Measurements from ENCODE around the gene SMG6.

The SMG6 gene

DNA sequence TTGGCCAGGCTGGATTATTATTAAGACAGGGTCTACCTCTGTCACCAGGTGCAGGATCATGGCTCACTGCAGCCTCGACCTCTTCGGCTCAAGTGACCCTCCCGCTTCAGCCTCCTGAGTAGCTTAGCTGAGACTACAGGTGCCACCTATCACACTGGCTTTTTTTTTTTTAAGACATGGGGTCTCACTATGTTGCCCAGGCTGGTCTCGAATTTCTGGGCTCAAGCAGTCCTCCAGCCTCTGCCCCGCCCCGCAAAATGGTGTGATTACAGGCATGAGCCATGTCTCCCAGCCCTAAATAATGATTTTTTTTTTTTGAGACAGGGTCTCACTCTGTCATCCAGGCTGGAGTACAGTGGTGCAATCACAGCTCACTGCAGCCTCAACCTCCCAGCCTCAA lies 256.0 kb downstream of the SMG6 start:
- no peak for DNase-seq (ENCODE audit: low read depth)

DNA sequence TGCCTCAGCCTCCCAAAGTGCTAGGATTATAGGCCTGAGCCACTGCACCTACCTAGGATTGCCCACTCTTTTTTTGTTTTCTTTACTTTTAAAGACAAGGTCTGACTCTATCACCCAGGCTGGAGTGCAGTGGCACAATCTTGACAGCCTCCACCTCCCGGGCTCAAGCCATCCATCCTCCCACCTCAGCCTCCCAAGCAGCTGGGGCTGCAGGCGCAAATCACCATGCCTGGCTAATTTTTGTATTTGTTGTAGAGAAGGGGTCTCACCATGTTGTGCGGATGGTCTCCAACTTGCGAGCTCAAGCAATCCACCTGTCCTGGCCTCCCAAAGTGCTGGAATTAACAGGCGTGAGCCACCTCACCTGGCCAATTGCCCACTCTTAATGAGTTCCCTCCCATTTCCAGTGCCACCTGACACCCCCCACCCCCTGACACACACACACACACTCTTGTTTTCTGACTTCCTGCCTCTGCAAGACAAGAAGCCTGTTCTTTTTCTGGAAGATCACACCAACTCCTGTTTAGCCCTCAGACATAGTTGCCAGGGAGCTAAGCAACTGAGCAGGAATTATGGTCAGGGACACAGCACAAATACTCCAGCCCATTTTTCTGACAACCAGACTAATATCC lies 259.2 kb downstream of the SMG6 start:
- DNase-seq (ENCODE audit: low read depth), result no peak

DNA sequence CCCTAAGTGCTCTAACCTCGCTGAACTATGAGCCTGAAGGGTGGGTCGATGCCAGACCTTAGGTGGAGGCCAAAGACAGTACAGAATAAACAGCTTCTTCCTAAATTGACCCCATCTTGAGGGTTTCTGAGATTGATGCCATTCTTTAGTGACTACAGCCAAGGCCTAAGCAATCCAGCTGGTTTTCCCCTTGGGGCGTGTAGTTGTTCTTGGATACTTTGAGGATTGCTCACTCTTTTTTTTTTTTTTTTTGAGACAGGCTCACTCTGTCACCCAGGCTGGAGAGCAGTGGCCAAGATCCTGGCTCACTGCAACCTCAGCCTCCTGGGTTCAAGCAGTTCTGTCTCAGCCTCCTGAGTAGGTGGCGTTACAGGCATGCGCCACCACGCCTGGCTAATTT lies 259.8 kb downstream of the SMG6 start:
- DNase-seq (ENCODE audit: low read depth), result no peak

DNA sequence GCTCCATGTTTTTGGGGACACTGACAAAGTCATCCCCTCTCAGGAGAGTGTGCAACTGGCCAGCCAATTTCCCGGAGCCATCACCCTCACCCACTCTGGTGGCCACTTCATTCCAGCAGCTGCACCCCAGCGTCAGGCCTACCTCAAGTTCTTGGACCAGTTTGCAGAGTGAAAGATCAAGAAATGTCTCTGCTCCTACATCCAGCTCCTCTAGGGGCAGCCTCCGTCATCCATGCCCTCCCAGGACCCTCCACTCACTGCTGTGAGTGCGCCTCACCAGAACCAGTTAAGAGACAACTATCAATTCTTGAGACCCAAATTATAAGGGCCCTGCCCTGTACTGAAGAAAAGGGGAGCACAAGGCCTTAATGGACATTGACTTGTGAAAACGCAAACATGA lies 260.7 kb downstream of the SMG6 start:
- DNase-seq (ENCODE audit: low read depth), result no peak

DNA sequence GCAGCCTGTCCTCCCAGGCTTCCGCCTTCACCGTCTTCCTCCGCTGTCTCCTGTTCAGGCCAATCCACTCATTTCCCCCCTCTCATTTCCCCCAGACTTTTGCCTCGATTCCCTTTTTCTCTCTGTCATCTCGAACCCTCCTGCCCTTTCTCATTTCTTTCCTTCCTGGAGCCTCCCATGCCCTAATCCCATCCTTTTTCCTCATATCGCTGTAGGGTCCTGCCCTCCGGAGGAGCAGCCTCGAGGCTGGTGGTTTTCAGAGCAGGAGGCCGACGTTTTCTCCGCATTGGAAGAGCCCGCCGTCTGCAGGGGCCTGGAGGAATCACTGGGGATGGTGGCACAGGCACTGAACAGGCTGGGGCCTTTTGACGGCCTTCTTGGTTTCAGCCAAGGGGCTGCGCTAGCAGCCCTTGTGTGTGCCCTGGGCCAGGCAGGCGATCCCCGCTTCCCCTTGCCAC lies 261.2 kb downstream of the SMG6 start:
- no peak for DNase-seq (ENCODE audit: low read depth)

DNA sequence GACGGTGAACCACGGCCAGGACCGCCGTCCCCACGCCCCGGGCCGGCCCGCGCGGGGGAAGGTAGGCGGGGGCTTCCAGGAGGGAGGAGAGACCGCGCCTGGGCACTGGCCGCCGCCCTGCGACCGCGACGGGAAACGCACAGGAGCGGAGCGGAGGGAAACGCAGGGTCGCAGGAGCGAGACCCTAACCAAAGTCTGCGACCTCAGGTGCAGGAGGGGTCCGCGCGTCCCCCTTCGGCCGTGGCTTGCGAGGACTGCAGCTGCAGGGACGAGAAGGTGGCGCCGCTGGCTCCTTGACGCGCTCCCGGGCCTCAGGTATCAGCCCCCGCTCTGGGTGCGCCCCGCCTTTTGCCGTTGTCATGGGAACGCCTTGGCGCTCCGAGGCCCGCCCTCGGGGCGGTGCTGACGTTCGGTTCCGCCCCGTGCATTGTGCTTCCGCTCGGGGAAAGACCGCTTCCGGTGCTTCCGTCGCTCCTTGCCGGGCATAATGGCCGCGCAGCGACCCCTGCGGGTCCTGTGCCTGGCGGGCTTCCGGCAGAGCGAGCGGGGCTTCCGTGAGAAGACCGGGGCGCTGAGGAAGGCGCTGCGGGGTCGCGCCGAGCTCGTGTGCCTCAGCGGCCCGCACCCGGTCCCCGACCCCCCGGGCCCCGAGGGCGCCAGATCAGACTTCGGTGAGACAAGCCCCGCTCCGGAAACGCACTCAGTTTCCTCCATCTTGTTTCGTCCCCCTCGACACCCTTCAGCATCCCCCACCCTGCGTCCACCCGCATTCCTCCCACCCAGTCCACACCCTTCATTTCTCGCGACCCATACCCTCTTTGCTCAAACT lies 261.8 kb downstream of the SMG6 start, which contains the start of gene OVCA2:
Gene OVCA2 (plus strand): TSS at position 462 of the 829 bp plus-strand sequence. CDS start 26 bp downstream, at position 488.
- DNase-seq (ENCODE audit: low read depth), result peak; percentile 95

DNA sequence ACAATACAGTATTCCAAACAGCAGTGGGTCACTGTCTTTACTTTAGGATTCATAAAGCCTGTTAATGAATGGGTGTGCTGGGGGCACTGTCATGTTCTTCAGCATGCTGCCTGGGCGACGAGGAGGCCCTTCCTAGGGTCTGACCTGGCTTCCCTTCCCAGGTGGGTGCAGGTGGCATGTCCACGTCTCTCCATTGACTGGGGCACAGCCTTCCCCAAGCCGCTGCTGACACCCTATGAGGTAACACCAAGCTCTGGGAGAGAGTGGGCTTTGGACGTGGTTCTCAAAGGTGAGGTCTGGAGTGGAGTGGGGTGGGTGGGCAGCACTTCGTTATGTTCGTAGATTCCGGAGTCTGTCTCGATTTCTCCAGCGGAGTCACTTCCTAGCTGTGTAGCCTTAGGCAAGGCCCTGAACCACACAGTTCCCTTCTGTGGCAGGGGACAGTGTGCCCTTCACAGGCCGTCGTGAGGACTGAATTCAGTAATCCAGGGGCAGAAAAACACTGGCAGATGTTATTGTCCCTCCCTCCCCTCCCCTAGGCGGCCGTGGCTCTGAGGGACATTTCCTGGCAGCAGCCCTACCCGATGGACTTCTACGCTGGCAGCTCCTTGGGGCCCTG lies 262.5 kb downstream of the SMG6 start:
- DNase-seq (ENCODE audit: low read depth), result no peak

DNA sequence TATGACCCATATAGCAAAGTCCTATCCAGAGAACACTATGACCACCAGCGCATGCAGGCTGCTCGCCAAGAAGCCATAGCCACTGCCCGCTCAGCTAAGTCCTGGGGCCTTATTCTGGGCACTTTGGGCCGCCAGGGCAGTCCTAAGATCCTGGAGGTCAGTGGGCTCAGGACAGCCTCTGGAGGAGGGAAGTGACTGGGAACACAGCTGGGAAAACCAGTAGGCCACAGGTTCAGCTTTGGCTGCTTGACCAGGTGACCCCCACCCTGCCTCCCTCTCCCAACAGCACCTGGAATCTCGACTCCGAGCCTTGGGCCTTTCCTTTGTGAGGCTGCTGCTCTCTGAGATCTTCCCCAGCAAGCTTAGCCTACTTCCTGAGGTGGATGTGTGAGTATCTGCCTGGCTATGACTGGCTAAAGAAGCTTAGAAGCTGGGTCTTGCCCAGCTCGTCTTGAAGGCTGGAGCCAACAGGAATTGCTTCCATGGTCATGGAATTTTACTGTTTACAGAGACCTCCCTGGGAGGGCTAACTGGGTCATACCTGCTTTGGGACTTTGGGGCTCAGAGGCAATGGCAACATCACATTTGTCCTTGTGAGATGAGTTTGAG lies 263.3 kb downstream of the SMG6 start:
- DNase-seq (ENCODE audit: low read depth), result no peak

DNA sequence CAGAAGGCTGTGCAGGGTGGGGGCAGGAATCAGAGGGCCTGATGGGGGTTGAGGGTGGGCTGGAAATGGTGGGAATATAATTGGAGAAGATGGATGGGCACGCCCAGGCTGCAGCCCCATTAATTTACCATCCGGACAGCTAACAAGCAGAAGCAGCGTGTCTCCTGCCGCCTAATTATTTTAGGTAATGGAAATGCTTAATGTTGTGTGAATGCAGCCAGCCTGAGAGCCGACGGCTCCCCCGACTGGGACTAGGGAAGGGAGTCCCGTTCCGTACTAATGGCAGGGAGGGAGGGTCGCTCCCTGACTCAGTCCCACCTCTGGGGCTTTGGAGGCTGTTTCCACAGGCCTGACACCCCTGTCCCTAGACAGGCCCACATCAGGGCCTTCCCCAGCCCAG lies 266.4 kb downstream of the SMG6 start:
- no peak for DNase-seq (ENCODE audit: low read depth)

DNA sequence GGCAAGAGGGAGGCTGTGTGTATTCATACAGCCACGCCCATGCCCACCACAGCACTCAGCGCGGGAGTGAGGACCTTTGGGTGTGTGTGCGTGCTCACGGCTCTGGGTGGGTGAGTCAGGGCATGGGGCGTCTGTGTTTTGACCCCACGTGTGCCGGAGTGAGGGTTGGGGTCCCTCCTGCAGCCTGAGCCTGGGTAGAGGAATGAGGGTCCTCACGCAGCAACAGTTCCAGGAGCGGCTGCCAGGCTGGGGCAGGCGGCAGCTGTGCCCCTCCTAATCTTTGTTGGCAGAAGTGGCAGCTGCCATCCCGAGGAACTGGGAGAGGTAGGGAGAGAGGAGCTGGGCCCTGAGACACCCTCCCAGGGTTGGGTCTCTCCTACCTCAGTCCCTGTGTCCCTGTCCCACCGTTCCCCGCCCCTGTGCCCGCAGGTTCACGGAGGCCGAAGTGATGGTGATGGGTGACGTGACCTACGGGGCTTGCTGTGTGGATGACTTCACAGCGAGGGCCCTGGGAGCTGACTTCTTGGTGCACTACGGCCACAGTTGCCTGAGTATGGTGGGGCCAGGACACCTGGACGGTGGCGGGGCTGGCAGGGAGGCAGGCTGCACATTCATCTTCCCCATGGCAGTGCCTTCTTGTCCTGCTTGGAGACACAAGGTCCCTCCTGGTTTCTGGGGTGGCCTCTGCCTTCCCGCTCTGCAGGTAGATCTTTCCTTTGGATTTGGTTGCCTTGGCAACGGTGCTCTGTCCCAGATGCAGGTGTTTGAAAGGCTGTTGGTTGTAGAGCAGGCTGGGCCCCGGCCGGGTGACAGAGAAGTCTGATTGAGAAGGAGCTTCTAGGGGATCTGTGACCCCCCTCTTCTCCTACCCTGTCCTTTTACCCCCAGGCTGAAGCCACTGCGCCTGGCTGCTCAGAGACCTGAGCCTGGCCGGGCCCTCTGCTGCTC lies 267.8 kb downstream of the SMG6 start:
- no peak for DNase-seq (ENCODE audit: low read depth)

DNA sequence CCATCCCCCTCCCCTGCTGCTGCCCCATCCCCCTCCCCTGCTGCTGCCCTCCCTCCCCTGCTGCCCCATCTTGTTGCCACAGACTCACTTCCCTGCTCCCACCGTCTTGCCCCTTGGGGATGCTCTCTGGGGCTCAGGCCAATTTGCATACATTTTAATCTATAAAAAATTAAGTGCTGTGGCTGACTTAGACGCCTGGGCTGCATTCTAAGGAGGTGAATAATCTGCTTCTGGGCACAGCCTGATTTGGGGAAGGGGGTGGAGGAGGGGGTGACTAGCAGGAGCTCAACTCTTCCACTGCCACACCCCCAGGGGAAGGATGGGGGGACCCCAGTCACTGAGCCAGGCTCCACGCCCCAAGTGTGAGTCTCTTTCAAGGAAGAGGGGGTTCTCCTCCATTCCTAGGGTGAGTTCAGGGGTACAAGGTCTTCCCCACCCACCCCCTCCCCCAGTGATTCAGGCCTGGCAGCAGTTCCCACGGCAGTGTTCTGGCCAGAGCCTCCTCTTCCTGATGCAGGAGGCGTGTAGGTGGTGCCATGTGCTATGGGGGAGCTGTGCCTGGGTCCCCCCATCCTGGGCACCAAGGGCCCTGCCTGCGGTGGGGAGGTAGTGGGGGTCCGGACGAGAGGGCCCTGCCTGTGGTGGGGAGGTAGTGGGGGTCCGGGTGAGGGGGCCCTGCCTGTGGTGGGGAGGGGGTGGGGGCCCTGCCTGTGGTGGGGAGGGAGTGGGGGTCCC lies 268.6 kb downstream of the SMG6 start:
- no peak for DNase-seq (ENCODE audit: low read depth)

DNA sequence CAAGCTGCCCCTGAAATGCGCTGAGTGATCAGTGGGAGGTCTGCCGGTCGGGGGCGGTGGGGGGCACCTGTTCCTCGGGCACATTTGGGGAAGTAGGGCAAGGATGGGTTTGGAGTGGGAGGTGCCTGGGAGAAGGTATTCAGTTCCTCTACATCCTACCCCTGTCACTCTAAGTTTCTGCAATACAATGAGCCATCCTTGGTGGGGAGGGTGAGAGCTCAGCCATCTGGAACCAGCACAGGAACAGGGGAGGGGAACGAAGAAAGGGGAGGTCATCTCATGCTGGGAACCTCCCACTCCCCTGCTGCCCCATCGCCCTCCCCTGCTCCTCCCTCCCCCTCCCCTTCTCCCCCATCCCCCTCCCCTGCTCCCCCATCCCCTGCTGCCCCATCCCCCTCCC lies 269.4 kb downstream of the SMG6 start:
- DNase-seq (ENCODE audit: low read depth), result no peak

DNA sequence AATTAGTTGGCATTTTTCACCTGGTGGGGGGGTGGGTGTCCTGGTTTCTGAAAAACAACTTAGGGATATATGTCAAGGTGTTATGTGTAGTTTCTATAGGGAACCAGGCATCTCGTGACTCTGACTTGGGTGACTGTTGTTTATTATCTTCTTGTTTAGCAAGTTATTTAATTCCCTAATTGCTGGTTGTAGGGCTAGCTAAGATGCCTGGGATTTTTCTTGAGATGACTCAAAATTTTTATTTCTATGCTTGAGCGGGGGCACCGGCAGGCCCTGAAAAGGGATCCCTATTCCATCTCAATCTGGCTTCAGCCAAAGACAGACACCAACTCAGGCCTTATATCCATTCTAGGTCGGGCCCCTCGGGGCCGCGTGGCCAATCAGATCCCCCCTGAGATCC lies 270.4 kb downstream of the SMG6 start:
- DNase-seq (ENCODE audit: low read depth), result no peak

DNA sequence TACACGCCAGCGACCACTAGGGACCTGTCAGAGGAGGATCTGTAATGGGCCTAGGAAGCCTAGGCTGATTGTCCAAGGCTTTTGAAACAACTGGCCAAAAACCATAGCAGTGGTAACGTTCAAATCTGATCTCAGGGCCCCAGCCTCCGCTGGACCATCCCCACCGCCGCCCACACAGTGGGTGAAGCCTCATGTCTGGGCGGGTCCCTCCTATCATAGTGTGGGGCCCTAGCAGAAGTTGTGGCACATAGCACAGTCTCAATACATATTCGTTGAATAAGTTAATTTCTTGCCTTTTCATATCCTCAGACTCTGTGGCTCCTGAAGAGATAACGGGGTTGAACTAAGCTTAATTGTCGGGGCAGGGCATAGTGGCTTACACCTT lies 272.8 kb downstream of the SMG6 start:
- no peak for DNase-seq (ENCODE audit: low read depth)

DNA sequence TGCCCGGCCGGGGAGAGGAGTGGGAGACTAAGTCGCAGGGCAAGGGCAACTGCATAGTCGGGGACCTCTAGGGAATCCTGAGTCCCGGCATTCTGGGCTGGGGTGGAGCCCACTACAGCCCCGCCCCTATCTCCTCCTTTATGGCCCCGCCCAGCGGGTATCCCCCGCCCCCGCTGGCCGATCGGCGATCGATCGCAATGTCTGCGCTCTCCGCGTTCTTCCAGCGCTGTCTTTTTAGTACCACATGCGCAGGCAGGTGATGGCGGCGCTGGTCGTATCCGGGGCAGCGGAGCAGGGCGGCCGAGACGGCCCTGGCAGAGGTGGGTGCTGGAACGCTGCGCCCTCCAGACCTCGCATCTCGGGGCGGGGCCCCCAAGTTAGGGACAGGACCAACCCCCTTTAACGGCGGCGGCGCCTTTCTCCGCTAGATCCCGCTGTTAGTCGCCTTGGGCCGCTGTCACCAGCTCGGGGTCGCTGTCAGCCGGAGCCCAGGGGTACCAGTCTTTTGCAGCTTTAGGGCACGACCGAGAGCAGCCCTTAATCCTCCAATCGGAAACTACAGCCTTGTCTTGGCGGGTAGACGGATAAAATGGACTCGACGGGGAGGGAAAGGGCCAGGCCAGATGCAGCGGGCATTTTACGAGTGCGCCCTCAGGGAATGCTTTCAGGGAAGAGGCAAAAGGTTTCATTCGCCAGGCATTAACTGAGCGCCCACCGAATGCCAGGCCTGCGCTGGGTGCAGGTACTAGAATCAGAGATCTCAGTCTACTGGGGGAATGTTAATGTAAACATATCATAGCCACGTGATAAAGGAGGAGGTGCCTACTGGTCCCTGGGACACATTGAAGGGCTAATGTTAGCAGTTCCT lies 273.4 kb downstream of the SMG6 start, which contains the start of gene DPH1:
Gene DPH1 (plus strand): TSS at position 243 of the 868 bp plus-strand sequence. CDS start 17 bp downstream, at position 260.
- peak; percentile 72 for DNase-seq (ENCODE audit: low read depth)

DNA sequence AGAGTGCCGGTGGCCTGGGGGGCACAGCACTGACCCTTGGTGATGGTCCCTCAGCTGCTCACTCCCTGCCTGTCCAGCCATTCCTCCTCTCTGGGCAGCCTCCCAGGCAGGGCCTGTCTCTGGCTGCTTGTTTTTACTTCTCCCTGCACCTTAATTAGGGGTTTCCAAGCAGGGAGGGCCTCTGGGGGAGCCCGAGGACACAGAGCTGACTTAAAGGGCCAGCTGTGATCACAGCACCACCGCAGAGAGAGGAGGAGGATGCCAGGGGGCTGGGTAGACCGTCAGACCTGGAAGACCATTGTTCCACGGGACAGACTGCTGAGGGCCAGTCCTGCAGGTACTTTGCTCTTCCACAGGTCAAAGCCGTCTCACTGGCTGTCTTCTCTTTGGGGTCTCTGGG lies 274.8 kb downstream of the SMG6 start:
- DNase-seq (ENCODE audit: low read depth), result no peak

DNA sequence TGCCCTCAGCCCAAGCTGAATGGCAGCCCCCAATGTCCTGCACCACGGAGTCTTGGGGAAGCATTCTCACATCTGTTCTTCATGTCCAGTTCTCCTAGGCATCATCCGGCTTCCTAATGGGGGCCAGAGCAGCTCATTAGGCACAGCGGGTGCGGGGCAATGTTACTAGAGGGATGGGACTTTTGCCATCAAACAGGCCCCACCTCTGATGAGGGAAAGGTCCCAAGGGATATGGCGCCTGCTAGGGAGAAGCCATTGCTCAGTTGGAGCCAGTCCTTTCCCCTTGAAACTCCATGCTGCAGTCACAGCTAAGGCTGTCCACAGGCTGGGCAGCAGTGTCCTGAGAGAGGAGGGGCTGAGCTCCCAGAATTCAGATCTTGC lies 275.4 kb downstream of the SMG6 start:
- no peak for DNase-seq (ENCODE audit: low read depth)

DNA sequence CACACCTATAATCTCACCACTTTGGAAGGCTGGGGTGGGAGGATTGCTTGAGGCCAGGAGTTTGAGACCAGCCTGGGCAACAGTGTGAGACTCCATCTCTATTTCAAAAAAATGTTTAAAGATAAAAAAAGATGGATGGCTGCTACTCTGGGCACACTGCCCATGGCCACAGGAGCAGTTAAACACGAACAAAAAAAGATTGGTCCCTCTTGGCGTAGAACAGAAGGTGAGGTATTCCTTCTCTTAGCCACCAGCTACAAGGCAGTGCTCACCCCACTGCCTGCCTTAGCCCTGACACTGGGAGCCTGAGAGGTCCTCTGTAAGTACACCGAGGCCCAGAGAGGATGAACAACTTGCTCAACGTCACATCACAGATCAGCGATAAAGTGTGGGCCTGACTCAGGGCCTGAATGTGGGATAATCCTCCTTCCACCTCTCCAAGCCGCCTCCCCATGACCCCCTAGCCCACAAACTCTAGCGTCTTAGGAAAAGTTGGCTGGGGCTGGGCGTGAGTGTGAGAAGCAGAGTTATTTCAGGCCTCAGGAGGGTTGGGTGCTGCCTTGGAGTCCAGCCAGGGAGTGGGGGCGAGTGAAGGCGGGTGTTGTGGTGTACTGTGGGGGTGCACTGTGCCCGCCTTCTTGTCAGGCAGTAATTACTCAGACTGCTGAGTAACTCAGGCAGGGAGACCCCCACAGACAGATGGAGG lies 275.9 kb downstream of the SMG6 start:
- DNase-seq (ENCODE audit: low read depth), result no peak
